ENCODE data around the gene ANO10.
"Not testable (repeated sequence)": the region's sequence is repeated elsewhere in the genome, so short reads cannot be mapped to it uniquely, and the experiment has no call there.

ANO10 gene

GRCh38 chr3:43515970-43516635 is 105.7 kb downstream of the ANO10 start:
- no peak for DNase-seq (ENCODE audit: low read depth)

- DNase-seq (ENCODE audit: low read depth) = no peak
These were observed 106.4 kb downstream of the ANO10 start for GRCh38 chr3:43515208-43515917.

GRCh38 chr3:43512754-43513404 is 108.9 kb downstream of the ANO10 start:
- DNase-seq (ENCODE audit: low read depth) = no peak

- no peak for DNase-seq (ENCODE audit: low read depth)
These were observed 115.2 kb downstream of the ANO10 start for GRCh38 chr3:43506644-43507043.

- no peak for DNase-seq (ENCODE audit: low read depth)
These were observed 116.5 kb downstream of the ANO10 start for GRCh38 chr3:43505351-43505750.

GRCh38 chr3:43503067-43503728 is 118.6 kb downstream of the ANO10 start:
- no peak for DNase-seq (ENCODE audit: low read depth)

- no peak for DNase-seq (ENCODE audit: low read depth)
These were observed 122.6 kb downstream of the ANO10 start for GRCh38 chr3:43499256-43499655.

GRCh38 chr3:43497905-43498365 is 123.9 kb downstream of the ANO10 start:
- DNase-seq (ENCODE audit: low read depth) = no peak

GRCh38 chr3:43497422-43497821 is 124.4 kb downstream of the ANO10 start:
- DNase-seq (ENCODE audit: low read depth) = no peak

- no peak for DNase-seq (ENCODE audit: low read depth)
These were observed 125.0 kb downstream of the ANO10 start for GRCh38 chr3:43496740-43497375.

GRCh38 chr3:43492932-43493331 is 128.9 kb downstream of the ANO10 start:
- not testable (repeated sequence) for DNase-seq (ENCODE audit: low read depth)

- not testable (repeated sequence) for DNase-seq (ENCODE audit: low read depth)
These were observed 130.0 kb downstream of the ANO10 start for GRCh38 chr3:43491807-43492206.

- DNase-seq (ENCODE audit: low read depth) = no peak
These were observed 131.1 kb downstream of the ANO10 start for GRCh38 chr3:43490640-43491185.

GRCh38 chr3:43489930-43490329 is 131.9 kb downstream of the ANO10 start:
- no peak for DNase-seq (ENCODE audit: low read depth)

GRCh38 chr3:43485931-43486330 is 135.9 kb downstream of the ANO10 start:
- no peak for DNase-seq (ENCODE audit: low read depth)

- no peak for DNase-seq (ENCODE audit: low read depth)
These were observed 136.8 kb downstream of the ANO10 start for GRCh38 chr3:43484926-43485488.

GRCh38 chr3:43481375-43481774 is 140.4 kb downstream of the ANO10 start:
- DNase-seq (ENCODE audit: low read depth) = no peak

GRCh38 chr3:43478839-43479238 is 143.0 kb downstream of the ANO10 start:
- DNase-seq (ENCODE audit: low read depth) = not testable (repeated sequence)

- no peak for DNase-seq (ENCODE audit: low read depth)
These were observed 143.6 kb downstream of the ANO10 start for GRCh38 chr3:43478118-43478785.

GRCh38 chr3:43477600-43477999 is 144.2 kb downstream of the ANO10 start:
- DNase-seq (ENCODE audit: low read depth) = peak; percentile 56

- DNase-seq (ENCODE audit: low read depth) = no peak
These were observed 148.1 kb downstream of the ANO10 start for GRCh38 chr3:43473737-43474136.
